ENCODE data around the gene SLC35G4.

The SLC35G4 gene

GRCh38 chr18:11579916-11580315 lies 29.5 kb upstream of the SLC35G4 start:
- TF ChIP-seq CTCF (IDR thresholded peaks at IDR 0.05; ENCODE audit: insufficient read depth, low read length, poor library complexity, severe bottlenecking) = no peak
- no peak for TF ChIP-seq EZH2phosphoT487 (conservative IDR thresholded peaks at IDR 0.05; ENCODE audit: low read length)

GRCh38 chr18:11581286-11581685 lies 28.1 kb upstream of the SLC35G4 start:
- no peaks in the 10 kb centered on the region for H3K79me2 ChIP-seq (ENCODE audit: insufficient read depth, low read length)
- H2AFZ ChIP-seq (ENCODE audit: low read depth, low read length, severe bottlenecking) = no peak overlapping the region
- no peaks in the 10 kb centered on the region for H3F3A ChIP-seq (ENCODE audit: insufficient read depth)
- no peaks in the 10 kb centered on the region for H3K9me2 ChIP-seq (replicated peaks; ENCODE audit: insufficient read depth, low read length)
- no peak for TF ChIP-seq CTCF (IDR thresholded peaks at IDR 0.05; ENCODE audit: insufficient read depth, low read length, poor library complexity, severe bottlenecking)
- no peak for TF ChIP-seq EZH2phosphoT487 (conservative IDR thresholded peaks at IDR 0.05; ENCODE audit: low read length)
- H3K9me3 ChIP-seq (ENCODE audit: insufficient read depth, low read length) = no peaks in the 10 kb centered on the region
- H3K4me3 ChIP-seq (ENCODE audit: insufficient read depth, low read length, poor library complexity, severe bottlenecking) = no peak overlapping the region
- H3K27me3 ChIP-seq (ENCODE audit: low read length) = no peaks in the 10 kb centered on the region
- no peaks in the 10 kb centered on the region for H4K20me1 ChIP-seq (ENCODE audit: low read depth, low read length)
- H3K27ac ChIP-seq (ENCODE audit: low read depth, low read length) = no peak overlapping the region
- H3K9ac ChIP-seq (ENCODE audit: low read length) = no peak overlapping the region
- H3K36me3 ChIP-seq (ENCODE audit: low read length) = no peaks in the 10 kb centered on the region
- H3K4me2 ChIP-seq (ENCODE audit: low read depth, low read length, poor library complexity, severe bottlenecking) = no peak overlapping the region

More at GRCh38 chr18:11579916-11580315, 29.5 kb upstream of the SLC35G4 start:
- Histone ChIP-seq H3K4me2 (ENCODE audit: low read depth, low read length, poor library complexity, severe bottlenecking) (no peak overlapping the region), H3K9ac (ENCODE audit: low read length) (no peak overlapping the region), H4K20me1 (ENCODE audit: low read depth, low read length) (no peaks in the 10 kb centered on the region), H3K27me3 (ENCODE audit: low read length) (no peaks in the 10 kb centered on the region), H3K79me2 (ENCODE audit: insufficient read depth, low read length) (no peaks in the 10 kb centered on the region), H3K9me2 (replicated peaks; ENCODE audit: insufficient read depth, low read length) (no peaks in the 10 kb centered on the region), H3F3A (ENCODE audit: insufficient read depth) (no peaks in the 10 kb centered on the region), H3K36me3 (ENCODE audit: low read length) (no peaks in the 10 kb centered on the region), H2AFZ (ENCODE audit: low read depth, low read length, severe bottlenecking) (no peak overlapping the region), H3K4me3 (ENCODE audit: insufficient read depth, low read length, poor library complexity, severe bottlenecking) (no peak overlapping the region), H3K27ac (ENCODE audit: low read depth, low read length) (no peak overlapping the region), H3K9me3 (ENCODE audit: insufficient read depth, low read length) (no peaks in the 10 kb centered on the region)

DNA sequence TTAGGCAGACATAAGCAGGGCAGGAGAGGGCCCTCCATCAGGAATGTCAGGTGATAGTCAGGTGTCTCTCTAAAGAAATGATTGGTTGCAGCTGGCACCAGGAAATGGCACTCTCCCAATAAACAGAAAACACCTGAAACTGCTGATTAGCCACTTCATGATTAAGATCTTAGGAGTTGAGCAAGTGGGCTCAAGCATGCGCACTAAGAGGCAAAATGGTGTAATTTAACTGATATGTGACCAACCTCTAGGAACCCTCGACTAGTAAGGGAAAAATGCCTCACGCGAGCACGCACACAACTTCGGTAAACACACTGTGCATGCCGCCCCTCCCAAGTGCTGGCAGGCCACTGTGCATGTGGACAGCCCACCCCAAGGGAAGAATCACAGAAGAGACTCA lies 23.8 kb upstream of the SLC35G4 start:
- TF ChIP-seq EZH2phosphoT487 (conservative IDR thresholded peaks at IDR 0.05; ENCODE audit: low read length) = no peak
- no peak for TF ChIP-seq CTCF (IDR thresholded peaks at IDR 0.05; ENCODE audit: insufficient read depth, low read length, poor library complexity, severe bottlenecking)

More for the DNA sequence above, 23.8 kb upstream of the SLC35G4 start:
- Histone ChIP-seq H3K79me2 (ENCODE audit: insufficient read depth, low read length) (no peaks in the 10 kb centered on the region), H3K9ac (ENCODE audit: low read length) (no peak overlapping the region), H3K27me3 (ENCODE audit: low read length) (no peaks in the 10 kb centered on the region; the same call in 1 of the 2 replicates), H3K9me3 (ENCODE audit: insufficient read depth, low read length) (no peaks in the 10 kb centered on the region), H4K20me1 (ENCODE audit: low read depth, low read length) (no peaks in the 10 kb centered on the region), H3K27ac (ENCODE audit: low read depth, low read length) (no peak overlapping the region), H3K4me3 (ENCODE audit: insufficient read depth, low read length, poor library complexity, severe bottlenecking) (no peak overlapping the region), H3K36me3 (ENCODE audit: low read length) (no peaks in the 10 kb centered on the region), H3F3A (ENCODE audit: insufficient read depth) (no peaks in the 10 kb centered on the region), H3K9me2 (replicated peaks; ENCODE audit: insufficient read depth, low read length) (no peaks in the 10 kb centered on the region), H3K4me2 (ENCODE audit: low read depth, low read length, poor library complexity, severe bottlenecking) (no peak overlapping the region), H2AFZ (ENCODE audit: low read depth, low read length, severe bottlenecking) (no peak overlapping the region)
